ENCODE results near the gene RBMXL2.

DNA sequence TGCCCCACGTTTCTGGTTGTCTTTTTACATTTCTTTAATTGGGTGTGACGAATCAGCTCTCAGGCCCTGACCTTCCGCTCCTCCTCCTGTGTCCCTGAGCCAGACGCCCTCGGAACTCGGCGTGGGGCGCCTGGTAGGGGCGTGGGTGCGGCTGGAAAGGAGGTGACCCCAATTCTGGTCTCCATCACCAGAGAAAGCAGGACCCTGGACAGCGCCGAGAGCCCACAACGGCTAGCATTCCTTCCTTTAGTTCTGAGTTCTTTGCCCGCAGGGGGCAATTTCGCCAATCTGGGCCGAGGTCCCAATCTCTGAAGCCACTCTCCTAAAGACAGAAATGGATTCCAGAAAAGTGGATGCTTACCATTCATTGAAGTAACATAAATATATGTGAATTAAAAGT is 11.7 kb upstream of the RBMXL2 start:
- TF ChIP-seq POLR2AphosphoS5 (IDR thresholded peaks at IDR 0.05), result no peak
- TF ChIP-seq, protein P1, sequence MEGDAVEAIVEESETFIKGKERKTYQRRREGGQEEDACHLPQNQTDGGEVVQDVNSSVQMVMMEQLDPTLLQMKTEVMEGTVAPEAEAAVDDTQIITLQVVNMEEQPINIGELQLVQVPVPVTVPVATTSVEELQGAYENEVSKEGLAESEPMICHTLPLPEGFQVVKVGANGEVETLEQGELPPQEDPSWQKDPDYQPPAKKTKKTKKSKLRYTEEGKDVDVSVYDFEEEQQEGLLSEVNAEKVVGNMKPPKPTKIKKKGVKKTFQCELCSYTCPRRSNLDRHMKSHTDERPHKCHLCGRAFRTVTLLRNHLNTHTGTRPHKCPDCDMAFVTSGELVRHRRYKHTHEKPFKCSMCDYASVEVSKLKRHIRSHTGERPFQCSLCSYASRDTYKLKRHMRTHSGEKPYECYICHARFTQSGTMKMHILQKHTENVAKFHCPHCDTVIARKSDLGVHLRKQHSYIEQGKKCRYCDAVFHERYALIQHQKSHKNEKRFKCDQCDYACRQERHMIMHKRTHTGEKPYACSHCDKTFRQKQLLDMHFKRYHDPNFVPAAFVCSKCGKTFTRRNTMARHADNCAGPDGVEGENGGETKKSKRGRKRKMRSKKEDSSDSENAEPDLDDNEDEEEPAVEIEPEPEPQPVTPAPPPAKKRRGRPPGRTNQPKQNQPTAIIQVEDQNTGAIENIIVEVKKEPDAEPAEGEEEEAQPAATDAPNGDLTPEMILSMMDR (IDR thresholded peaks at IDR 0.05), result no peak
